Activated CD4-positive, alpha-beta T cell treated with anti-CD3 and anti-CD28 coated beads for 36 hours (primary cell): Measurements from ENCODE around the gene AMFR. TPM values are rescaled to one million over a fixed set of nuclear protein-coding genes. Genes with fewer than 3 reads are reported as not detected.

ENCODE experiments used
- ATAC-seq: fragments of 200-7000 bp; cut with Tn5 transposase; one replicate; pipeline ENCODE4 v1.10.0; 2021; ENCODE audit warnings: mild to moderate bottlenecking, moderate library complexity
- CTCF ChIA-PET: fragments of 350-600 bp; sonication (Branson Sonifier 250); formaldehyde crosslinking; loops from one replicate; lab custom pipeline; 2021; ENCODE audit warnings: antibody characterized with exemption; lab: Charles Lee
- POLR2A ChIA-PET: fragments of 350-600 bp; sonication (Branson Sonifier 250); formaldehyde crosslinking; loops from one replicate; lab custom pipeline; 2021; ENCODE audit warnings: antibody characterized with exemption, inconsistent platforms; lab: Charles Lee
- DNase-seq: peaks from one replicate; pipeline ENCODE4 v3.0.0-alpha.2; 2020
- H3K27ac Mint-ChIP-seq: one replicate; pipeline ENCODE4 v1.8.0; 2021; ENCODE audit warnings: mixed read lengths
- H3K27me3 Mint-ChIP-seq: one replicate; pipeline ENCODE4 v1.8.0; 2021; ENCODE audit warnings: mixed read lengths
- H3K36me3 Mint-ChIP-seq: one replicate; pipeline ENCODE4 v1.8.0; 2021; ENCODE audit warnings: low read depth, mixed read lengths
- H3K4me1 Mint-ChIP-seq: one replicate; pipeline ENCODE4 v1.8.0; 2021; ENCODE audit warnings: mixed read lengths
- H3K4me3 Mint-ChIP-seq: one replicate; pipeline ENCODE4 v1.8.0; 2021; ENCODE audit warnings: mild to moderate bottlenecking, moderate library complexity, mixed read lengths
- H3K9me3 Mint-ChIP-seq: one replicate; pipeline ENCODE4 v1.8.0; 2021; ENCODE audit warnings: low read depth, mixed read lengths
- intact Hi-C, 2 experiments: fragments of 100-400 bp; cut with DNase I in 1 of 2; cut with micrococcal nuclease in 1 of 2; formaldehyde crosslinking; loops; one replicate each; pipeline versions ENCODE4 v1.14.2 to v1.15.1; 2022 to 2024; cut with DNase I, micrococcal nuclease
- total RNA-seq, 2 experiments: library from RNA; stranded (reverse); gene quantifications; one replicate each; pipeline ENCODE4 v1.2.3, GENCODE V29; 2021

Gene AMFR
- total RNA-seq, 2 experiments from 2014 or later = 34.0 to 48.0 TPM

DNA sequence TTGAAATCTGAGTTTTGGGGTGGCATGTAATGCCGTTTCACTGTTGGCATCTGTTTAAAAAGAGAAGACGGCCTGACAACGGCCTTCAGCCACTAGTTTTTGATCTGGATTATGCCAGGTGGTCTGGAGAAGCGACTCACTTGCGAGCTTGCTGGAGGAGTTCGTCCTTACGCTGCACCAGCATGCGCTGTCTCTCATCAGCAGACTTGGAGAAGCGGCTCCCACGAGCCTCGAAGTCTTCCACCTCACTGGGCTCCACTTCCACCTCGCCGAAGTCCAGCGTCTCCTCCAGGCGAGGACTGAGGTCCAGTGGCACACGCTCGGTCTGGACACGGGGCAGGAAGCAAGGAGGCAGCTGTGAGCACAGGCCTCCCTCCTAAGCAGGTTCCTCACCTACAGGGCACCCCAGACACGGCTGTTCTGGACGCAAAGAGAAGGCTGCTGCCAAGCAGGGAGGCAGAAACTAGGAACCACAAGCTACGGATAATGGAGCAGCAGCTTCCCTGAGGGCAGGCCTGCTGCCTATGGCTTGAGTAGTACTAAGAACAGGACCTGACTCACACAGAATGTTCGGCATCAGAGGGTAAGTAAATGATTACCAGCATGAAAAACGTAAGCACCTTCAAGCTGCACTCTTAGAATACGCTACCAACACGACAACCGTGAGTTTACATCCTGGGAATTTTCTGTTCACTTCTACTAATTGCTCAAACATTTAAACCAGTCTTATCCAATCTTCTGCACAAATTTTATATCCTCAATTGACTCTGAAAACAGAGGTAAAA lies 61.4 kb downstream of the AMFR start:
- ChIA-PET POLR2A (no interaction called here), CTCF (interaction anchor here (1.3 kb wide), 1 partner anchor 17 kb away, joined by 3 read pairs; no protein-coding TSS in a partner anchor)
- intact Hi-C loops = no loop called here
- Mint-ChIP-seq H3K9me3 (no peaks in the 10 kb centered on the region), H3K4me1 (peaks cover 8% of the 10 kb centered on the region), H3K4me3 (no peak overlapping the region), H3K27me3 (no peaks in the 10 kb centered on the region), H3K36me3 (peaks cover 21% of the 10 kb centered on the region), H3K27ac (no peak overlapping the region)
- DNase-seq = no peak
- no peak for ATAC-seq

DNA sequence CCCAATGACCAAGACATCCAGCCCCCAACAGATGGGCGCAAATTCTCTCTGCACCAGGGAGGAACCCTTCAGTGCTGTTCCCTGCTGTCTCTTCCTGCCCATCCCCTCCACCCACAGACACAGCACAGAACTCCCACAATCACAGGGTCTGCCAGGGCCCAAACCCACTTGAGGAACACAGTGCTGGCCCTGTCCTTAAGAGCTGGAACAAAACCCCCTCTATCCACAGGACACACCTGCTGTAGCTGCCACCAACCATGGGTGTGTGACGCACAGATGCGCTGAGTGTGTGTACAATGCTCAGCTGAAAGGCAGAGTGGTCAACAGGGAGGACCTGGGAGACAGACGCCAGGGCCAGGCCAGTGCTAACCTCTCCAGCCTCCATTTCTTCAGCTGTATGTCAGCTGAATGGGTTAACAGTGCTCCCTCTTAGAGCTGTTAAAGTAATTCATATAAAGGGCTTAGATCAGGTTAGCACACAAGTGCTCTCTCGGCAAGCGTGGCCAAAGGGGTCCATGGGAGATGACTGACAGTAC lies 62.1 kb downstream of the AMFR start:
- CTCF ChIA-PET = interaction anchor here (1.0 to 1.3 kb wide), 2 partner anchors 16 to 18 kb away, joined by 3 read pairs; no protein-coding TSS in a partner anchor

DNA sequence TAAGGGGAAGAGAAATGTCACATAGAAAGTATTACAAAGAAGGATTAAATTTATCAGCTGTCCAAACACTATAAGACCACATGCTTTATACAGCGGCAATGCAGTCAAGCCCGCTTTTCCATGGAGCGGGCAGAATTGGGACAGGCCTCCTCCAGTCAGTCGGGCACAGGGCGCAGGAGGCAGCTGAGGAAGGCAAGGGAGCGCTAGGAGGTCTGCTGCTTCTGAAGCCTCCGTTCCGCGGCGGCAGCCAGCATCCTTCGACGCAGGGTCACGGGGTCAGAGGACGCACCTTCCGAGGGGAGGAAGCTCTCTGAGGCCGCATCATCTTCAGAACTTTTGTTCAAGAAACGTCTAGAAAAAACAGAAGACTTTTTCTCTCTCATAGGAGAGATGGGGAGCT lies 62.6 kb downstream of the AMFR start:
- intact Hi-C loops = no loop called here
- DNase-seq (no peak), ATAC-seq (no peak)
- Mint-ChIP-seq H3K4me3 (no peak overlapping the region), H3K4me1 (peaks cover 11% of the 10 kb centered on the region), H3K27me3 (no peaks in the 10 kb centered on the region), H3K9me3 (no peaks in the 10 kb centered on the region), H3K27ac (no peak overlapping the region), H3K36me3 (peaks cover 17% of the 10 kb centered on the region)
- ChIA-PET CTCF (interaction anchor here (1.0 to 1.3 kb wide), 2 partner anchors 17 to 18 kb away, joined by 3 read pairs; no protein-coding TSS in a partner anchor), POLR2A (no interaction called here)

More for the DNA sequence above, 62.1 kb downstream of the AMFR start:
- no peaks in the 10 kb centered on the region for H3K9me3 Mint-ChIP-seq
- H3K36me3 Mint-ChIP-seq = peaks cover 17% of the 10 kb centered on the region
- no peaks in the 10 kb centered on the region for H3K27me3 Mint-ChIP-seq
- H3K4me3 Mint-ChIP-seq = no peak overlapping the region
- intact Hi-C loops = no loop called here
- peaks cover 11% of the 10 kb centered on the region for H3K4me1 Mint-ChIP-seq
- DNase-seq (no peak), ATAC-seq (no peak)
- no peak overlapping the region for H3K27ac Mint-ChIP-seq
- POLR2A ChIA-PET = no interaction called here

- POLR2A ChIA-PET = no interaction called here
Observed at GRCh38 chr16:56362057-56362655, 63.2 kb downstream of the AMFR start.

GRCh38 chr16:56360117-56361008 lies 65.0 kb downstream of the AMFR start:
- H3K4me3 Mint-ChIP-seq = no peak overlapping the region
- no peaks in the 10 kb centered on the region for H3K27me3 Mint-ChIP-seq
- ATAC-seq (no peak), DNase-seq (no peak)
- H3K4me1 Mint-ChIP-seq = peaks cover 29% of the 10 kb centered on the region
- ChIA-PET POLR2A (no interaction called here), CTCF (interaction anchor here (1.1 kb wide), 1 partner anchor 9 kb away, joined by 4 read pairs; no protein-coding TSS in a partner anchor)
- no peaks in the 10 kb centered on the region for H3K9me3 Mint-ChIP-seq
- H3K27ac Mint-ChIP-seq = no peak overlapping the region
- intact Hi-C loops = no loop called here
- H3K36me3 Mint-ChIP-seq = peaks cover 9% of the 10 kb centered on the region

More at GRCh38 chr16:56362057-56362655, 63.2 kb downstream of the AMFR start:
- Mint-ChIP-seq H3K36me3 (peaks cover 12% of the 10 kb centered on the region), H3K9me3 (no peaks in the 10 kb centered on the region), H3K4me3 (no peak overlapping the region), H3K27me3 (no peaks in the 10 kb centered on the region), H3K4me1 (peaks cover 16% of the 10 kb centered on the region), H3K27ac (no peak overlapping the region)
- intact Hi-C loops = no loop called here
- ATAC-seq = no peak
- DNase-seq = no peak
- CTCF ChIA-PET = no interaction called here

GRCh38 chr16:56357765-56358322 lies 67.5 kb downstream of the AMFR start:
- POLR2A ChIA-PET = interaction anchor here (0.7 kb wide), 1 partner anchor 63 kb away, joined by 5 read pairs; no protein-coding TSS in a partner anchor
- Mint-ChIP-seq H3K9me3 (no peaks in the 10 kb centered on the region), H3K4me3 (peak overlapping the region; percentile 78), H3K27me3 (no peaks in the 10 kb centered on the region), H3K27ac (peak overlapping the region; percentile 98), H3K36me3 (peaks cover 7% of the 10 kb centered on the region), H3K4me1 (peaks cover 29% of the 10 kb centered on the region)
- DNase-seq (no peak), ATAC-seq (no peak)
- intact Hi-C loops = loop anchor here (1.0 to 5.0 kb wide), 9 partner anchors 67 to 1644 kb away; partner anchors contain the start of genes AMFR (in 1 of the 2), GNAO1 (in 1 of the 2), MT1X (in 1 of the 2) and NUDT21 (in 1 of the 2)
- CTCF ChIA-PET = interaction anchor here (0.8 to 2.1 kb wide), 2 partner anchors 16 to 163 kb away, joined by 3 to 8 read pairs; no protein-coding TSS in a partner anchor

DNA sequence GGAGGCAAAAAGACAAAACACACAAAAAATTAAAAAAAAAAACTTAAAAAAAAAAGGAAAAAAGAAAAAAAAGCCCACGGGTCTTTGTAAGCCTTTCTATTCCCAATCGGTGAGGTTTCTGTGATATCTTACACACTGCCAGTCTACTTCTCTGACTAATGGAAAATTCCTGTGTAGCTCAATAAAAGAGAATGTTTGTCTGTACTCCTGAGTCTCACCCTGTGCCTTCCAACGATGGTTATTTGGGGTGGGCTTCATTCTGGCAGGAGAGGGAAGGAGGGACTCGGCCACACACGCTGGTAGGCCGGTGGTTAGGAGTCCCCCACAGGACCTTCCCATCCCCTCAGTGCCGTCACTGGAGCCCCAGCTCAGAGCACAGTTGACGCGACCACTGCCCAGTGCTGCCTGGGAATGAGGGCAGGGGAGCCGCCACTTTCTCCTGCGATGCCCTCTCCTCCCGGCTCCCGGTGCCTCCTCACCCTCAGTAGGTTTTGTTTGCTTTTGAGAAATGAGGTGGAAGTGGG lies 68.0 kb downstream of the AMFR start:
- H3K27ac Mint-ChIP-seq = peak overlapping the region; percentile 98
- intact Hi-C loops = loop anchor here (1.0 to 5.0 kb wide), 9 partner anchors 68 to 1645 kb away; partner anchors contain the start of genes AMFR (in 1 of the 2), GNAO1 (in 1 of the 2), MT1X (in 1 of the 2) and NUDT21 (in 1 of the 2)
- POLR2A ChIA-PET = interaction anchor here (0.7 kb wide), 1 partner anchor 63 kb away, joined by 5 read pairs; no protein-coding TSS in a partner anchor
- CTCF ChIA-PET = interaction anchor here (0.8 to 2.1 kb wide), 2 partner anchors 15 to 163 kb away, joined by 3 to 8 read pairs; no protein-coding TSS in a partner anchor
- no peaks in the 10 kb centered on the region for H3K9me3 Mint-ChIP-seq
- peaks cover 5% of the 10 kb centered on the region for H3K36me3 Mint-ChIP-seq
- peak; percentile 50 for ATAC-seq
- peak overlapping the region; percentile 78 for H3K4me3 Mint-ChIP-seq
- H3K4me1 Mint-ChIP-seq = peaks cover 29% of the 10 kb centered on the region
- no peaks in the 10 kb centered on the region for H3K27me3 Mint-ChIP-seq
- DNase-seq = no peak

- H3K36me3 Mint-ChIP-seq = peaks cover 3% of the 10 kb centered on the region
- peak overlapping the region; percentile 78 for H3K4me3 Mint-ChIP-seq
- intact Hi-C loops = loop anchor here (1.0 to 5.0 kb wide), 9 partner anchors 69 to 1646 kb away; partner anchors contain the start of genes AMFR (in 1 of the 2), GNAO1 (in 1 of the 2), MT1X (in 1 of the 2) and NUDT21 (in 1 of the 2)
- no peaks in the 10 kb centered on the region for H3K27me3 Mint-ChIP-seq
- DNase-seq (peak; percentile 77), ATAC-seq (peak; percentile 84)
- CTCF ChIA-PET = interaction anchor here (0.7 to 2.1 kb wide), 6 partner anchors 13 to 162 kb away, joined by 3 to 8 read pairs (median 3); no protein-coding TSS in a partner anchor
- no peaks in the 10 kb centered on the region for H3K9me3 Mint-ChIP-seq
- peaks cover 29% of the 10 kb centered on the region for H3K4me1 Mint-ChIP-seq
- POLR2A ChIA-PET = no interaction called here
- H3K27ac Mint-ChIP-seq = peak overlapping the region; percentile 98
Observed at GRCh38 chr16:56356276-56357240, 68.8 kb downstream of the AMFR start.

- H3K27me3 Mint-ChIP-seq = no peaks in the 10 kb centered on the region
- DNase-seq = no peak
- peak overlapping the region; percentile 78 for H3K4me3 Mint-ChIP-seq
- no peaks in the 10 kb centered on the region for H3K9me3 Mint-ChIP-seq
- H3K36me3 Mint-ChIP-seq = peaks cover 3% of the 10 kb centered on the region
- ChIA-PET CTCF (interaction anchor here (0.7 to 2.1 kb wide), 5 partner anchors 14 to 91 kb away, joined by 3 to 8 read pairs (median 3); no protein-coding TSS in a partner anchor), POLR2A (no interaction called here)
- no peak for ATAC-seq
- H3K27ac Mint-ChIP-seq = peak overlapping the region; percentile 98
- intact Hi-C loops = loop anchor here (2.0 to 5.0 kb wide), 6 partner anchors 157 to 1646 kb away; partner anchors contain the start of genes GNAO1 (in 1 of the 2), MT1X (in 1 of the 2), NUP93 (in 1 of the 2) and USB1 (in 1 of the 2)
- H3K4me1 Mint-ChIP-seq = peaks cover 29% of the 10 kb centered on the region
Observed at GRCh38 chr16:56355786-56356275, 69.5 kb downstream of the AMFR start.
